PC-9 (cell line): Measurements from ENCODE around the gene LRRC4C.
"Not testable (repeated sequence)": the region's sequence is repeated elsewhere in the genome, so short reads cannot be mapped to it uniquely, and the experiment has no call there.

Source experiments
- CTCF ChIP-seq: fragments of 200-600 bp; sonication (generic); conservative IDR thresholded peaks from 2 replicates; pipeline ENCODE4 v1.6.1; 2017; ENCODE audit warnings: mixed run types, antibody characterized with exemption, mild to moderate bottlenecking, moderate library complexity
- EZH2 ChIP-seq: fragments of 200-600 bp; sonication (generic); IDR thresholded peaks from 2 replicates; pipeline ENCODE4 v1.8.0; 2017; ENCODE audit warnings: antibody characterized with exemption, low read depth

- not testable (repeated sequence) for TF ChIP-seq CTCF, EZH2
Observed at GRCh38 chr11:40192590-40192989, 1266.9 kb downstream of the LRRC4C start.
